Measurements from ENCODE around the gene MTR.

GRCh38 chr1:236833575-236833974 lies 38.5 kb downstream of the MTR start:
- TF ChIP-seq CTCF (IDR thresholded peaks at IDR 0.05 in 8 of 11, conservative IDR thresholded peaks at IDR 0.05 in 3 of 11) (no peak), POLR2A (IDR thresholded peaks at IDR 0.05) (no peak)
